ENCODE results near the gene NEAT1.

Gene NEAT1

DNA sequence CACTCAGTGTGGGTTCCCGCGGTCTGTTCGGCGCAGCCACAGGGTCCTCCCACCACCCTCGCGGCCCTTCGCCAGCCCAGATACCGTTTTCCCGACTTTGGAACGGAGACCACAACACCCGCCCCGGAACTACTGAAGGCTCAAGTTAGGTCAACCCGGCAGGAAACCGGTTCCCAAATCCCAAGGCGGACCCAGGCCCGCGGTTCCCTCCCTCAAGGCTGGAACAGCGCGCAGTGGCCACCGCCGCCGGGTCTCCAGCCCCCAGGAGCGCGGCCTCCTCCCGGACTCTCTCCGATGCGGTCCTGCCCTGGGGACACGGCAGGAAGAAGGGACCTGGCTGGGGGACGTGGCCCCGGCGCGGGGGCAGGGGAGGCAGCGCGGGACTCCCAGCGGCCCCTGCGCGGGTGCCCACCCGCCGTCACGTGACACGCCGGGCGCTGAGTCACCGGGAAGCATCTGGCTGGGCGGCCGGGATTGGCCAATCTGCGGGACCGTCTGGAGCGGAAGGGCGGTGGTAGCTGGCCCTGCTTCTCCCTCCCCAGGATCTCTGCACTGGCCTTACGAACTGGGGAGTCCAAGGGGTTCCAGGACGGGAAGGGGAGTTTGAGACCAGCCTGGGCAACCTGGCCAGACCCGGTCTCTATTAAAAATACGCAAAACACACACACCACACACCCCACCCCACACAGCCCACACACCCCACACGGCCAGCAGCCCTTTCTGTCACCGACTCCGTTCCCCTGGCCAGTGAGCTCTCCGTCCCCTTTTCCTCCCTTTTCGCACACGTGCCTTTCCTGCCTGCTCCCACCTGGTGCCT, 54.8 kb downstream of the NEAT1 start:
- Histone ChIP-seq H2AFZ (ENCODE audit: low read length) (peak overlapping the region; percentile 61), H3K79me2 (ENCODE audit: insufficient read depth, low read length) (peaks cover 33% of the 10 kb centered on the region), H3K27me3 (ENCODE audit: insufficient read depth, low read length, poor library complexity, severe bottlenecking) (no peaks in the 10 kb centered on the region)

DNA sequence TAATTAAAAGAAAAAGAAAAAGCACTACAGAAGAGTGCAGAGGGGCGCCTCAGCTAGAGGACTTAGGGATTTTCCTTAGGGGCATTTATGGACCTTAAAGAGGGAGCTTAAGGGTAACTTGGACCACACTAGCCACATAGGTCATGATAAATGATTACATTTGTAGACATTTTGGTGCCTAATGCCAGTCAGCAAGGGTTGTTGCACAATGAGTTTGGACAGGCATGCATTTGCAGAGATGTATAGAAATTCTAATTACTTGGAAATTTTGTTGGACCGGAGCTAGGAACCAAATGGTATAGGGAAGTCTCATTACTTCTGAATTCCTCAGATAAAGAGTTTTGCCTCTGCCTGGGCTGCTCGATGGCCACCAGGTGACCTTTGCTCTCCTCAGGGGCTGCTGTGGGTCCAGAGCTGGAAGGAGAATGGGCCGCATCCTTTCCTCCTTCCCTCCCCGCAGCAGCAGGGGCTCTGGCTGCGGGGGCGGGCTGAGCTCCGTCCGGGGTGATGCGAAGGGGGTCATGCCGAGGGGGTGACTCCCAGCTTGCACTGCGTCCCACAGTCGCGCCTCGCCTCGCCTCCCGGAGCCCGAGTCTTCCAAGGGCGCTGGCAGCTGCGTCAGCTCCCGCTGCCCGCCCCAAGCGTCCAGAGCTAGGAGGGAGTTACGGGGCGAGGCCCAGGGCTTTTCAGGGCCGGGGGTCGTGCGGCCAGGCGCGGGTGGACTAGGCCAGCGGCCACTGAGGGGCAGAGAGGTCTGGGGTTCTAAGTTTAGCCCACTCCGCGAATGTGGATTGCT, 56.0 kb downstream of the NEAT1 start:
- H3K27me3 ChIP-seq (ENCODE audit: insufficient read depth, low read length, poor library complexity, severe bottlenecking), result no peaks in the 10 kb centered on the region
- no peak overlapping the region for H3K4me2 ChIP-seq (ENCODE audit: low read depth, low read length, poor library complexity, severe bottlenecking)
- H3F3A ChIP-seq (ENCODE audit: low read depth), result no peaks in the 10 kb centered on the region
- peak overlapping the region; percentile 91 for H3K9ac ChIP-seq (ENCODE audit: low read depth, low read length, poor library complexity, severe bottlenecking)
- H3K4me3 ChIP-seq (ENCODE audit: low read length, poor library complexity, severe bottlenecking), result no peak overlapping the region
- no peaks in the 10 kb centered on the region for H3K9me3 ChIP-seq (ENCODE audit: insufficient read depth, low read depth, low read length)
- peaks cover 33% of the 10 kb centered on the region for H3K79me2 ChIP-seq (ENCODE audit: insufficient read depth, low read length)
- no peaks in the 10 kb centered on the region for H3K36me3 ChIP-seq (ENCODE audit: insufficient read depth, low read length)
- H3K4me1 ChIP-seq (ENCODE audit: insufficient read depth, low read length, poor library complexity, severe bottlenecking), result peaks cover 9% of the 10 kb centered on the region
- TF ChIP-seq CTCF (conservative IDR thresholded peaks at IDR 0.05; ENCODE audit: low read length) (no peak), EZH2phosphoT487 (IDR thresholded peaks at IDR 0.05; ENCODE audit: borderline replicate concordance) (no peak)
- H4K20me1 ChIP-seq (ENCODE audit: insufficient read depth, low read length, poor library complexity, severe bottlenecking), result no peaks in the 10 kb centered on the region
- H2AFZ ChIP-seq (ENCODE audit: low read length), result no peak overlapping the region
- H3K9me2 ChIP-seq (replicated peaks; ENCODE audit: low read depth, low read length), result no peaks in the 10 kb centered on the region

More for the DNA sequence above, 54.8 kb downstream of the NEAT1 start:
- no peaks in the 10 kb centered on the region for H3K9me3 ChIP-seq (ENCODE audit: insufficient read depth, low read depth, low read length)
- peak overlapping the region; percentile 91 for H3K9ac ChIP-seq (ENCODE audit: low read depth, low read length, poor library complexity, severe bottlenecking)
- H3F3A ChIP-seq (ENCODE audit: low read depth), result no peaks in the 10 kb centered on the region
- H3K4me2 ChIP-seq (ENCODE audit: low read depth, low read length, poor library complexity, severe bottlenecking), result peak overlapping the region; percentile 88
- H3K9me2 ChIP-seq (replicated peaks; ENCODE audit: low read depth, low read length), result no peaks in the 10 kb centered on the region
- peaks cover 9% of the 10 kb centered on the region for H3K4me1 ChIP-seq (ENCODE audit: insufficient read depth, low read length, poor library complexity, severe bottlenecking)
- peak overlapping the region; percentile 84 for H3K4me3 ChIP-seq (ENCODE audit: low read length, poor library complexity, severe bottlenecking)
- no peaks in the 10 kb centered on the region for H3K36me3 ChIP-seq (ENCODE audit: insufficient read depth, low read length)
- no peaks in the 10 kb centered on the region for H4K20me1 ChIP-seq (ENCODE audit: insufficient read depth, low read length, poor library complexity, severe bottlenecking)
- TF ChIP-seq CTCF (conservative IDR thresholded peaks at IDR 0.05; ENCODE audit: low read length) (no peak), EZH2phosphoT487 (IDR thresholded peaks at IDR 0.05; ENCODE audit: borderline replicate concordance) (no peak)

- H3K9me3 ChIP-seq (ENCODE audit: insufficient read depth, low read depth, low read length), result no peaks in the 10 kb centered on the region
- H3K9me2 ChIP-seq (replicated peaks; ENCODE audit: low read depth, low read length), result no peaks in the 10 kb centered on the region
- H3F3A ChIP-seq (ENCODE audit: low read depth), result no peaks in the 10 kb centered on the region
- no peak for TF ChIP-seq EZH2phosphoT487 (IDR thresholded peaks at IDR 0.05; ENCODE audit: borderline replicate concordance)
- TF ChIP-seq CTCF (conservative IDR thresholded peaks at IDR 0.05; ENCODE audit: low read length), result peak; percentile 42
- no peaks in the 10 kb centered on the region for H3K27me3 ChIP-seq (ENCODE audit: insufficient read depth, low read length, poor library complexity, severe bottlenecking)
- peaks cover 33% of the 10 kb centered on the region for H3K79me2 ChIP-seq (ENCODE audit: insufficient read depth, low read length)
- no peak overlapping the region for H3K4me2 ChIP-seq (ENCODE audit: low read depth, low read length, poor library complexity, severe bottlenecking)
- peaks cover 9% of the 10 kb centered on the region for H3K4me1 ChIP-seq (ENCODE audit: insufficient read depth, low read length, poor library complexity, severe bottlenecking)
- no peak overlapping the region for H3K9ac ChIP-seq (ENCODE audit: low read depth, low read length, poor library complexity, severe bottlenecking)
- no peaks in the 10 kb centered on the region for H3K36me3 ChIP-seq (ENCODE audit: insufficient read depth, low read length)
- H3K4me3 ChIP-seq (ENCODE audit: low read length, poor library complexity, severe bottlenecking), result no peak overlapping the region
- H2AFZ ChIP-seq (ENCODE audit: low read length), result peak overlapping the region; percentile 27; the same call in 1 of the 2 replicates
- no peaks in the 10 kb centered on the region for H4K20me1 ChIP-seq (ENCODE audit: insufficient read depth, low read length, poor library complexity, severe bottlenecking)
These were observed 56.9 kb downstream of the NEAT1 start for GRCh38 chr11:65479184-65480145.
